GM12878 (cell line): ENCODE results near the gene TRPM8. TPM values are rescaled to one million over a fixed set of nuclear protein-coding genes. Genes with fewer than 3 reads are reported as not detected.

Source experiments
- ATAC-seq: fragments of 200-7000 bp; cut with Tn5 transposase; 3 replicates; pipeline ENCODE4 v1.9.1; 2020; ENCODE audit warnings: mild to moderate bottlenecking, moderate library complexity
- BruUV-seq: library from RNA; stranded (reverse); fragments of 400-500 nt; replicated peaks from 2 replicates; lab custom pipeline; 2021; lab: Mats Ljungman, UMichigan
- CTCF ChIA-PET: fragments of 300-600 bp; sonication (Branson Sonifier 250); formaldehyde crosslinking; extraction: SDS; loops from one replicate; lab custom pipeline; 2021; ENCODE audit warnings: inconsistent platforms; lab: Yijun Ruan, JAX
- POLR2A ChIA-PET: fragments of 350-600 bp; formaldehyde crosslinking; extraction: SDS; loops from one replicate; lab custom pipeline; 2021; ENCODE audit warnings: inconsistent platforms; lab: Charles Lee
- RAD21 ChIA-PET: fragments of 300-600 bp; sonication (Branson Sonifier 250); formaldehyde crosslinking; loops from one replicate; lab custom pipeline; 2023; ENCODE audit warnings: antibody characterized with exemption; ENCODE audit not compliant: unreplicated experiment; lab: Charles Lee
- SMC1A ChIA-PET: fragments of 300-600 bp; sonication (Branson Sonifier 250); formaldehyde crosslinking; loops from one replicate; lab custom pipeline; 2023; ENCODE audit not compliant: unreplicated experiment, uncharacterized antibody; lab: Charles Lee
- DNase-seq: peaks from one replicate; pipeline ENCODE4 v3.0.0-alpha.2; 2011; ENCODE audit warnings: low read depth, low spot score
- FAIRE-seq: peaks from 3 replicates; lab custom pipeline; 2011; peaks lifted over from hg19 to GRCh38; lab: Jason Lieb, UNC
- H2AFZ ChIP-seq: 2 replicates; pipeline ENCODE4 v1.6.0; 2011; ENCODE audit warnings: low read depth, low read length, control low read depth; ENCODE audit not compliant: control insufficient read depth
- H3K27ac ChIP-seq: 2 replicates; pipeline ENCODE4 v1.5.1; 2011; ENCODE audit warnings: control low read depth; ENCODE audit not compliant: control insufficient read depth, insufficient read depth
- H3K27me3 ChIP-seq, 2 experiments: replicated peaks in 1 of 2; 2 replicates each; pipeline versions ENCODE4 v1.6.0 to v1.6.1; 2011; ENCODE audit warnings: low read length in 1 of 2; ENCODE audit not compliant: control insufficient read depth in 2 of 2, insufficient read depth in 2 of 2
- H3K36me3 ChIP-seq, 2 experiments: 2 replicates each; pipeline ENCODE4 v1.5.1; 2011; ENCODE audit warnings: low read length in 1 of 2; ENCODE audit not compliant: control insufficient read depth in 2 of 2, insufficient read depth in 2 of 2
- H3K4me1 ChIP-seq: 2 replicates; pipeline ENCODE4 v1.6.1; 2011; ENCODE audit warnings: mild to moderate bottlenecking, low read length, moderate library complexity, mixed read lengths; ENCODE audit not compliant: control insufficient read depth, insufficient read depth
- H3K4me2 ChIP-seq: 2 replicates; pipeline ENCODE4 v1.6.0; 2011; ENCODE audit warnings: control low read depth; ENCODE audit not compliant: control insufficient read depth, insufficient read depth
- H3K4me3 ChIP-seq: fragments of 200-600 bp; sonication (generic); 2 replicates; pipeline ENCODE4 v1.5.1; 2016
- H3K79me2 ChIP-seq: 2 replicates; pipeline ENCODE4 v1.6.0; 2011; ENCODE audit warnings: low read length; ENCODE audit not compliant: control insufficient read depth, insufficient read depth
- H3K9ac ChIP-seq: 2 replicates; pipeline ENCODE4 v1.8.0; 2011; ENCODE audit warnings: low read length, control low read depth, mixed read lengths; ENCODE audit not compliant: control insufficient read depth, insufficient read depth
- H3K9me3 ChIP-seq: replicated peaks from 3 replicates; pipeline ENCODE4 v1.5.1; 2011; ENCODE audit warnings: mild to moderate bottlenecking, low read length; ENCODE audit not compliant: control insufficient read depth, insufficient read depth
- H4K20me1 ChIP-seq: 2 replicates; pipeline ENCODE4 v1.6.0; 2011; ENCODE audit not compliant: control insufficient read depth, insufficient read depth
- ASH2L ChIP-seq: fragments of 300-600, 200-600 bp; sonication (generic); IDR thresholded peaks from 2 replicates; pipeline ENCODE4 v1.6.1; 2017; ENCODE audit warnings: low read depth, mild to moderate bottlenecking, borderline replicate concordance
- BRCA1 ChIP-seq: IDR thresholded peaks from 2 replicates; pipeline ENCODE4 v1.6.1; 2011; ENCODE audit warnings: low read depth, low read length, improper control_type of control experiment
- CHD1 ChIP-seq: IDR thresholded peaks from 2 replicates; pipeline ENCODE4 v1.6.1; 2012; ENCODE audit warnings: low read depth, low read length, improper control_type of control experiment
- JUND ChIP-seq: IDR thresholded peaks from 2 replicates; pipeline ENCODE4 v1.6.1; 2012; ENCODE audit warnings: low read depth, mild to moderate bottlenecking, low read length, improper control_type of control experiment, moderate library complexity
- RELA ChIP-seq: fragments of 450-650 bp; IDR thresholded peaks from 2 replicates; pipeline ENCODE4 v1.8.0; 2014; ENCODE audit warnings: borderline replicate concordance; ENCODE audit not compliant: partially characterized antibody
- SKIL ChIP-seq: fragments of 450-650 bp; IDR thresholded peaks from 2 replicates; pipeline ENCODE4 v1.6.1; 2017; ENCODE audit warnings: mild to moderate bottlenecking, low read depth, inconsistent platforms; ENCODE audit not compliant: poor library complexity, severe bottlenecking
- ZNF217 ChIP-seq: fragments of 450-650 bp; IDR thresholded peaks from 2 replicates; pipeline ENCODE4 v1.6.1; 2017; ENCODE audit warnings: antibody characterized with exemption, mild to moderate bottlenecking
- ZNF622 ChIP-seq: fragments of 450-650 bp; IDR thresholded peaks from 2 replicates; pipeline ENCODE4 v1.6.1; 2017; ENCODE audit warnings: mild to moderate bottlenecking, inconsistent platforms
- WGBS: methylation state at CpG from one replicate; pipeline ENCODE4 v1.1.6; 2016; ENCODE audit warnings: low lambda C conversion rate; ENCODE audit not compliant: insufficient replicate concordance, insufficient coverage; ENCODE audit errors: missing lambda C conversion rate; 5-methylcytosine and 5-hydroxymethylcytosine counted together
- in situ Hi-C: fragments of 300-500 bp; cut with MboI; formaldehyde crosslinking; loops from 9 replicates; pipeline ENCODE4 v1.14.3; 2018; ENCODE audit warnings: mixed read lengths
- intact Hi-C: fragments of 100-400 bp; cut with micrococcal nuclease; formaldehyde crosslinking; loops from one replicate; pipeline ENCODE4 v1.14.2; 2022; ENCODE audit not compliant: unreplicated experiment
- polyA plus RNA-seq, 11 experiments: library from polyadenylated mRNA; depleted of rRNA in 4 of 11; unstranded in 6 of 11; stranded (reverse) in 5 of 11; fragments of >200 nt; fragmentation: Nextera tagmentation in 4 of 11; fragmentation: Illumina TruSeq in 1 of 11; extraction: Ambion mirVana in 4 of 11; extraction: Trizol in 1 of 11; gene quantifications; 1 replicate in 1 of 11; 2 replicates in 10 of 11; pipeline versions ENCODE4 v1.2.1 to v1.2.3, GENCODE V29; 2011 to 2016; ENCODE audit warnings: inconsistent platforms in 2 of 11, missing spikeins in 2 of 11, low read depth in 1 of 11
- total RNA-seq, 4 experiments: library from RNA; depleted of rRNA in 3 of 4; stranded (reverse); fragments of >200 nt in 3 of 4; fragmentation: Illumina TruSeq in 1 of 4; extraction: Trizol in 1 of 4; gene quantifications; 2 replicates each; pipeline versions ENCODE4 v1.2.1 to v1.2.3, GENCODE V29; 2013 to 2021

TRPM8 gene
- total and polyA plus RNA-seq, 10 of the 15 experiments (the other 5 are each of a cell fraction or from before 2014, with no cell fraction given): 3.9 TPM; not detected in 9

GRCh38 chr2:233996461-233996860, 79.3 kb downstream of the TRPM8 start:
- 52% methylated on average over 5 of the region's 5 CpGs for WGBS
- H3K36me3 ChIP-seq: no peaks in the 10 kb centered on the region
- RAD21 ChIA-PET: no interaction called here
- no peaks in the 10 kb centered on the region for H3K4me1 ChIP-seq
- peaks cover 0 to 3% of the 10 kb centered on the region in 2 experiments; a peak in 3 of 4 replicates for H3K27me3 ChIP-seq
- no peak overlapping the region for H3K27ac ChIP-seq
- no peak overlapping the region for H3K4me3 ChIP-seq
- H3K4me2 ChIP-seq: no peak overlapping the region
- CTCF ChIA-PET: no interaction called here
- intact Hi-C loops (no loop called here), in situ Hi-C loops (loop anchor here (25.0 kb wide), 1 partner anchor 541 kb away; no protein-coding TSS in a partner anchor)
- ATAC-seq: no peak
- no peaks in the 10 kb centered on the region for H3K79me2 ChIP-seq
- no peaks in the 10 kb centered on the region for H4K20me1 ChIP-seq
- H2AFZ ChIP-seq: no peak overlapping the region
- no peak for TF ChIP-seq CHD1
- no peak for TF ChIP-seq ZNF217
- no peak for TF ChIP-seq SKIL
- DNase-seq: no peak
- BruUV-seq: no TSS peak
- no peak for FAIRE-seq
- SMC1A ChIA-PET: interaction anchor here (1.1 kb wide), 1 partner anchor 12 kb away, joined by 3 read pairs; no protein-coding TSS in a partner anchor
- POLR2A ChIA-PET: no interaction called here
- no peak overlapping the region for H3K9ac ChIP-seq
- no peaks in the 10 kb centered on the region for H3K9me3 ChIP-seq

- no peak overlapping the region for H3K4me2 ChIP-seq
- DNase-seq (no peak), ATAC-seq (no peak), FAIRE-seq (no peak)
- ChIA-PET POLR2A (no interaction called here), SMC1A (interaction anchor here (1.2 to 1.4 kb wide), 2 partner anchors 10 to 11 kb away, joined by 3 read pairs; no protein-coding TSS in a partner anchor), CTCF (no interaction called here), RAD21 (no interaction called here)
- peaks cover 0 to 3% of the 10 kb centered on the region in 2 experiments; a peak in 3 of 4 replicates for H3K27me3 ChIP-seq
- H3K9me3 ChIP-seq: no peaks in the 10 kb centered on the region
- no peak overlapping the region for H2AFZ ChIP-seq
- no peaks in the 10 kb centered on the region for H3K79me2 ChIP-seq
- no TSS peak for BruUV-seq
- no peak overlapping the region for H3K27ac ChIP-seq
- no peaks in the 10 kb centered on the region for H4K20me1 ChIP-seq
- H3K9ac ChIP-seq: no peak overlapping the region
- intact Hi-C loops: no loop called here
- H3K4me1 ChIP-seq: no peaks in the 10 kb centered on the region
- 8% methylated on average over 1 of the region's 1 CpG for WGBS
- in situ Hi-C loops: loop anchor here (25.0 kb wide), 1 partner anchor 540 kb away; no protein-coding TSS in a partner anchor
- H3K36me3 ChIP-seq: no peaks in the 10 kb centered on the region
- no peak for TF ChIP-seq BRCA1
- TF ChIP-seq RELA: no peak
- TF ChIP-seq ZNF622: no peak
- TF ChIP-seq JUND: no peak
- no peak for TF ChIP-seq ASH2L
- no peak for TF ChIP-seq SKIL
- H3K4me3 ChIP-seq: no peak overlapping the region
Measured at GRCh38 chr2:233997707-233998106, 80.5 kb downstream of the TRPM8 start.
